Measurements from ENCODE around the gene OR2A1. TPM values are rescaled to one million over a fixed set of nuclear protein-coding genes. Genes with fewer than 3 reads are reported as not detected.
"Not testable (repeated sequence)": the region's sequence is repeated elsewhere in the genome, so short reads cannot be mapped to it uniquely, and the experiment has no call there.

Gene OR2A1, protein sequence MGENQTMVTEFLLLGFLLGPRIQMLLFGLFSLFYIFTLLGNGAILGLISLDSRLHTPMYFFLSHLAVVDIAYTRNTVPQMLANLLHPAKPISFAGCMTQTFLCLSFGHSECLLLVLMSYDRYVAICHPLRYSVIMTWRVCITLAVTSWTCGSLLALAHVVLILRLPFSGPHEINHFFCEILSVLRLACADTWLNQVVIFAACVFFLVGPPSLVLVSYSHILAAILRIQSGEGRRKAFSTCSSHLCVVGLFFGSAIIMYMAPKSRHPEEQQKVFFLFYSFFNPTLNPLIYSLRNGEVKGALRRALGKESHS
- 0.09 TPM for polyA plus RNA-seq (2013, experiment 1 of 2; ENCODE audit: insufficient read length)
- 0.21 TPM for polyA plus RNA-seq (2013, experiment 2 of 2; ENCODE audit: insufficient read length)

DNA sequence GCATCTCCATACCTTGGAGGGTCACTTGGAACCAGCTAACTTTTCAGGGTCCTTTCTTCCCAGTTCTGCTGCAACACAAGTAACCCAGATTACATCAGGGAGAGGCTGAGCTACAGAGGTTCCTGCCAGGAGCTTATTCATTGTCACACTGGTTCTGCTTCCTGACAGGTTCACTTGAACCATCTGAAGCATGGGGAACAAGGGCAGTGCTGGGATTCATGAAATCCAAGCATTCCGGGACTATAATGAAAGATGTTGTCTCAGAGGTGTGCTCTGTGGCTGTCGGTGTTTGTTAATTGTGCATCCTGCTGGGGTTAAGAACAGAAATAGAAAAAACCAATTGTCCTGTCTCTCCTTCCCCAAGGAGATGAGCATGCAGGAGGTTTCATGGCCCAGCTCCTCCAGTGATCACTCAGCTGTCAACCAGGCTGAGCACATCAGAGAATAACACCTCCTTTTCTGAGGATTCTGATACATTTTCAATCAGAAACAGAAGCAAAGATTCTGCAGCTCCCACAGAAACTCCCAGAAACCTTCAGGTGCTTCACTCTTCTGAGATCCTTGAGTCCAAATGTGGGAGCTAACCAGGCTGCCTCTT, at the start of gene OR2A1:
TSS of gene OR2A1 (plus strand) at position 548 of the 598 bp plus-strand sequence. CDS start 5,706 bp downstream, outside the sequence.
- not testable (repeated sequence) for DNase-seq

DNA sequence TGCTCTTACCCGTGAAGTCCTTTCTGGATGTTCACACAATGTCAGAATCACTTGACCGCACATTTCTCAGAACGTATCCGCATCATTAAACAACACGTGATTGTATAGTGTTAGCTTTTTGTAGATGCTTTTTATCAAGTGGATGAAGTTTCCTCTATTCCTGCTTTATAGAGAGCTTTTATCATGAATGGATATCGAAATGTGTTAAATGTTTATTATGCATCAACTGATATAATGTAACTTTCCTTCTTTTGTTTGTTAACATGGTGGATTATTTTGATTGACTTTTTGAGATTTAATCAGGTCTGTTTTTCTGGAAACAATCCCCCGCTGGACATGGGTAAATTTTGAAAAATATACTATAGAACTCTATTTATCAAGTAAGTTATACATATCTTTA, 47.5 kb upstream of the OR2A1 start, which contains the start of gene OR2A7:
TSS of gene OR2A7 (minus strand) at position 101 of the 400 bp plus-strand sequence. CDS start 5,164 bp downstream, outside the sequence.
- not testable (repeated sequence) for DNase-seq

DNA sequence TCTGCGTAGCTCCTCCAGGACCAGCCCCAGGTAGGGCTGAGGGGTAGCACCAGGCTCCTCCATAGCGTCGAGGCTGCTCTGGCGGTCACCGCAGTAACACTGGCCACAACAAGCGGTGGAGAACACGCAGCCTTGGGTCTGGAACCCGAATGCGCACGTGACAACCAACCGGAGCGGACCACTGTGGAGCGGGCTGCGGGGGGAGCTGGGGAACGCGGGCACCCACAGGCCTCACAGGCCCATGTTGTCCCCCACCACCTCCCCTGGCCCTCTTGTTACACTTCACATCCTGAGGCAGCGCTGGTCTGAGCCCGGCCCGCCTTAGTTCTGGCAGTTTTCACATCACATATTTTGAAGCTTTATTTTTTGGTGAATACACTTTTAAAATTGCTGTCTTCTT, 43.0 kb upstream of the OR2A1 start, which contains the start of gene CTAGE8:
TSS of gene CTAGE8 (minus strand) at position 101 of the 400 bp plus-strand sequence. CDS start at position 63, 38 bp downstream.
- not testable (repeated sequence) for DNase-seq

DNA sequence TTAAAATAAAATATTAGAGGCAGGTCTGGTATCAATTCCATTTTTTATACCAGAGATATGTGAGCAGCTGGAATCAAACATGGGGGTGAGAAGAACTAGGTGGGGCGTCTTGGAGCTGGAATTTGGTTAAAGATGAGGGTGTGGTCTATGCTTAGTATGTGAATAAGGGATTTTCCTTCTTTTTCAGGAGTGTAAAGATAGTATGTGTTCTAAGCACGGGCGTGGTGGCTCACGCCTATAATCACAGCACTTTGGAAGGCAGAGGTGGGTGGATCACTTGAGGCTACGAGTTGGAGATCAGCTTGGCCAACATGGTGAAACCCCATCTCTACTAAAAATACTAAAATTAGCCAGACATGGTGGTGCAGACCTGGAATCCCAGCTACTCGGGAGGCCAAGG, 36.9 kb upstream of the OR2A1 start:
- not testable (repeated sequence) for DNase-seq

DNA sequence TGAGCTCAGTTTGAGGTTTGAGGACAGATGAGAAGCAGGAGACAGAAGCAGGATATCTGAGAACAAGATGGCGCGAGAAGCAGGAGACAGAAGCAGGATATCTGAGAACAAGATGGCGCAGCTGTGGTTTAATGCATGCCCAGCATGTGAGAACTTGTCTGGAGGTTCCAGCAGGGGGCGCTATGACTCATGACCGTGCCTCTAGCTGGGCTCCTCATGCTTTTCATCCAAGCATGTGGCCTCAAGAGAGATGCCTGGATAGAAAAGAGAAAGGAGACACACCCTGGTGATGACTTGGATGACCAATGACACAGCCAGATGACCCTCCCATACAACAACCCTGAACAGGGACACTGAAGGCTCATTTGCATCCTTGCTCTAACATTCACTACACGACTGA, 32.2 kb upstream of the OR2A1 start:
- not testable (repeated sequence) for DNase-seq

DNA sequence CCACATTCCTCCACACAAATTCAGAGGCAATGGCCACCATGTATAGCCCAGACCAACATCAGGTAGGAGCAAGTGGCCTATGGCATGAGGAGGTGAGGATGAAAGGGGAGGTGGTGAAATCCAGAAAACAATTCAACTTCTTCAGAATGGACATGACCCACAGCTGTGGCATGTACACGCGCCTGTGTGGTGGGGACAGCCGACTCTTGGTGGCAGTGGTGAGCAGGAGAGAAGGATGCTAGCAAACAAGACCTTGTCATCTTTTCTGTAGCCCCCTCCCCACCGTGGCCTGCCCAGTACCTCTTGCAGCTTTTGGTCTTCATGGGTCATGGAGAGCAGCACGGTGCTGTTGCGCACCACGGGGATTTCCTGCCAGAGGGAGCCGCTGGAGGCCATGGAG, 30.2 kb upstream of the OR2A1 start:
- not testable (repeated sequence) for DNase-seq

DNA sequence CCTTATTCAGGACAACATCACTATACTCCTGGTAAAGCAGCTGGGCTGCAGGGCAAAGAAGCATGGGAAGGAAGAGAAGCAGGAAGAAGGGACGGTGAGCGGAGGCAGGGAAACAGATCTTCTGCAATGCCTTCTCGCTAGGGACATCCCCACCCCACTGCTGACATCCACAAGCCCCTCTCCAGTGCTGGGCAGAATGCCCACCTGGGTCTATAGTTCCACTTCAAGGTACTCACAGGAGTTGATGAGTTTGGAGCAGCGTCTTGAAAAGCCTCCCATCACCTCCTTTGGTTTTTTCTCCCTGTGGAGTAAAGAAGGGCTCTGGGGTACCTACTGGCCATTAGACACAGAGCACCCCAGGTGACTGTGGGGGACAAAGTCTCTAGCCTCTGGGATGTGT, 29.7 kb upstream of the OR2A1 start:
- DNase-seq = not testable (repeated sequence)

DNA sequence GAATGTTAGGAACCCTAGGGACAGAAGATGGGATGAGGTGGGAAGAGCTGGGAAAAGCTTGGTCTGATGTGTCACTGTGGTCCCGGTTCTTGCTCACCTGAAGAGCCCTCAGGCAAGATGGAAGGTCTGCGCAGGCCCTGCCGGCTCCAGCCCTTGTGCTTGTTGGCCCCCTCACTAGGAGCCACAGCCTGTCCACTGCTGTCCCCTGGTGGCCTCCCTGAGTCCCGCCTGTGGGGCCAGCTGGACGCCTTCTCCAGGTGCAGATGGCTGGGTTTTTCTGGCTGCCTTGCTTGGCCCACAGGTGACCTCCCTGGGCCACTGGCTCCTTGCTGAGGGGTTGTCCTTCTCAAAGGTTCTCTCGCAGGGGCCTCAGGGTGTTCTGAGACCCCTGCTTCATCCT, 28.5 kb upstream of the OR2A1 start:
- DNase-seq = not testable (repeated sequence)

DNA sequence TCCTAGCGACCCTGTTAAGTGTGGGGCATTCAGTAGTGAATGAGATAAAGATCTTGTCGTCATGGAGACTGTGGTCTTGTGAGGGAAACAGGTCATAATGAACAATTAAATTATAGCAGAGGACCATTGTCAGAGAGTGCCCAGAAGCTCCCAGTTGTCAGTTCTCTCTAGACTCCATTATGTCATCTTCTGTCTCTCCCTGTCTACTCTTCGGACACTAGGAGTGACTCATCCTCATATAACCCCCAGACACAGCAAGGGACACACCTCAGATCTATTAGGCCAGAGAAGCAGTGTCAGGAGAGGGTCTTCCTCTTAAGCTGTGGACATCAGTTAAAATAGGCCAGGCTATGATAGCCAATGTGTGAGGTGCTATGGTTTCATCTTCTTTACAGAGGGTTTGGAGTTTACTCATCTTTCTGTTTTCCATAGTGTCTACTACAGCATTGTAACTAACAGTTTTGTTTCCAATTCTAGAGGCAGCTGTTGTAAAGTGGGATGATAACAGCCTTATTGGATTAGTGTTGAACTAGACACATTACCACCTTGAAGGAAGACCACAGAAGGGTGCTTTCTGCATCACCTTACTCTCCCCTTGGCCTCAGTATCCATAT, 24.9 kb upstream of the OR2A1 start:
- DNase-seq = not testable (repeated sequence)

DNA sequence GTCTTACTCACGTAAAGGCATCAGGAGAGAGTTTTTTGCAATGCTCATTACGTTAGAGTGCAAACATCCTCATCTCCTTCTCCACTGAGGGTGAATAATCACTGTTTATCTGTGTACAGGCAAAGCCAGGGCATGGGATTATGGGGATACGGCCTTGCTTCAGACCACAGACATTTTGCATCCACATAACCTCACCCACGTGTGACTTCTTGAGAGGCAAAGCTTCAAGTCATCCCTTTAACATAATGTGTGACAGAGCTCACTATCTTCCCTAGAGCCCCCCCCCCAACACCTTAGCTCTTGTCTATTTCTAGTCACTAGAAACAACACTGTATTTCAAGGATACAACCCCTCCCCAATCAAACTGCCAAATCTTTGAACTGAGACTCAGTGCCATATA, 20.6 kb upstream of the OR2A1 start:
- not testable (repeated sequence) for DNase-seq

DNA sequence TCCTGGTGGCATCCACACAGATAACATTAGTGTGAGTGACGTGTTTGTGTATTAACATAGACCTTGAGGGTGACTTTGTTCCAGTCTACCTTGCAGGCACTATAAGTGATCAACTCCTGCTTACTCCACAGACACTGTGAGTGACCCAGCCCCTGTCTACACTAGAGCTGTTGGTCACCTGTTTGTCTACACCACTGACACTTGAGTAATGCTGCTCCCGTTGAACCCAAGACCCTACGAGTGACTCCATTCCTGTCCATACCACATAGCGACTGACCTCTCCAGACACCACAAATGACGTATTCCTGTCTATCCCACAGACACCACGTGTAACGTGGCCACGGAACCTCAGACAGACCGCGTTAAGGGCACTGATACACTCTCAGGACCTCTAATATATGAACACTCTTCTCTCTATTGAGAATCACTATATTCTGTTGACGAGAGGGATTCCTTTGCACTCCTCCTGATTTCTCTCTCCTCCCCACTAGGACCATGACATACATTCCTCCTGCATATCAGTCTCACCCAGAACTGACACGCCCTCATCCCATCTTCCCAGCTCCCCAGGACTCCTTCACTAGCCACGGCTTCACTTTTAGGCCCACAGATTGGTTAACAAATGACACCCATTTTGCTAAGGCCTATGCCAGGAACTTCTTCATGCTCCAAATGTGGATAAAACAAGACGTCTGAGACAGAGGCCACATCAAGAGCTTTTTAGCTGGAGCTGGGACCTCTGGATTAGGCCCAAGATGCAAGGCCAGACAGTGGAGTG, 19.6 kb upstream of the OR2A1 start:
- DNase-seq = not testable (repeated sequence)

DNA sequence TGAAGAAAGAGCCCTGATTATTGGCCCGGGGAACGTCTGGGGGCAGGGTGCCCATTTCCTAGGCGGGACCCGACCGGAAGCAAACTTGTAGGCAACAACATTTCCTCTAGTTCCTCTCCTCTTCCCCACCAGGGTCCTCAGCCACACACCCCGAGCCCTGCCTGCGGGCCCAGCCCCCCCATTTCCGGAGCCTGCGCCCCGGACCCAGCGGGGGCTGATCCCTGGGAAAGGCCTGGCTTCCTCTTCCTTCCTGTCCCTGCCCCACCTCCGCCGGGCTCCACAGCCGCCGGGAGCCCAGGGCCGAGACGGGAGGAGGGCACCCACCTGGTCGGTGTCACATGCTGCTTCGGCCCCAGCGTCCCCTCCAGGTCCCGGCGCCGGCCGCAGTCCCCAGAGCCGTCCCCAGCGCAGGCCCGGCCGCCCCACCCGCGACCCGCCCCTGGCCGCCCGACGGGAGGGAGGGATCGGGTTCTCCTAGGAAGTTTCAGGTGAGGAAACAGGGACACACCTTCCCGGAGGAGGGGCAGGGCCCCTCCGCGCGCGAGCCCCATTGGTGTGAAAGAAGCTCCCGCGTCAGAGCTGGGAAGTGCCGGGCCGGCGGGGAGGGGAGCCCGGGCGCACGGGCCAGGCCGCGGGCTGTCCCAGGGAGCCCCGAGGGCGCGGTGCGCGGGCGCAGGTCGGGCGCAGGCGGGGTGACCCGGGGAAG, 18.3 kb upstream of the OR2A1 start:
- DNase-seq = not testable (repeated sequence)

DNA sequence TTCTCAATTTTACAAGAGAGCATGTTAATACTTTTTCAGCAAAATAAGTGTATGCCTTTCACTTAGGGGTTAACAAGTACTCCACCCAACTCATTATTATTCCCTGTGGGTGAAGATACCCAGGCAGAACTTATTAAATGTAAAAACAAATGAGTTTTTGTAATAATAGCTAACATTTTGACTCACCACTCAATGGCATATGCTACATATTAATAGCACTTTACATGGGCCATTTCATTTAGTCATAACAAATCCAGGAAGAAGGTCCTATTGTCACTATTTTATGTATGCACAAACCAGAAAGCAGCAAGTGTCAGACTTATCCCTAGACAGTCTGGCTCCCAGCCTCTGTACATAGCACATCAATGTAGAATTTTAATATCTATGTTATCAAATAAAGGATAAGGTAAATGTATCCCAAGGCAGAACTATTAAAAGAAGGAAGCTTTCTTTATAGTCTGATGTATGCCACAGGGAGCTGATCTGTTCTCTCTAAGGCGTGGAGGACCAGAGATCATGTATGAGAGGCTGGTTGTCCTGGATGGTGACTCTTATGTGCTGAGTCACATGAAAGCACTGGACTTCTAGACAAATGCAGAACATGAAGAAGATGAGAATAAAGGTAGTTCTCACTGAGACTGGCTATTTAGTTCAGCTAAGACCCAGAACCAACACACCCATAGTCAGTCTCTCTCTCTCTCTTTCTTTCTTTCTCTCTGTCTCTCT, 9.5 kb upstream of the OR2A1 start:
- not testable (repeated sequence) for DNase-seq

DNA sequence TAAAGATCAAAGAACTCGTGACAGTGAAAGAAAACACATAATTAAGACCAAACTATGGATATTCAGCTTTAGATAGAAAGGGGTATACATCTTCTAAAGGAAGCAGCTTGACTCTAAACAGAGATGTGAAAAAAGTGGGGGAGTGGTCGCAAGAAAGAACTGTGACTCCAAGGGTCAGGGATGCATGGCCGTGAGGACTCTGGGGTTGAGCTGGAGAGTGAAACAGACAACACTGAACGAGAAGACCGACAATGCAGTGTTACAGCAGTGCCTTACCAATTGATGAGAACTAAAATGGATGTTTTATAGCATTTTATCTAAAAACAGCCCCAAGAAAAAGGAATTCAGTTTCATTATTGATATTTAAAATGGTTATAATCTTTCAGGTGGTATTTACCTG, 8.6 kb upstream of the OR2A1 start:
- not testable (repeated sequence) for DNase-seq

DNA sequence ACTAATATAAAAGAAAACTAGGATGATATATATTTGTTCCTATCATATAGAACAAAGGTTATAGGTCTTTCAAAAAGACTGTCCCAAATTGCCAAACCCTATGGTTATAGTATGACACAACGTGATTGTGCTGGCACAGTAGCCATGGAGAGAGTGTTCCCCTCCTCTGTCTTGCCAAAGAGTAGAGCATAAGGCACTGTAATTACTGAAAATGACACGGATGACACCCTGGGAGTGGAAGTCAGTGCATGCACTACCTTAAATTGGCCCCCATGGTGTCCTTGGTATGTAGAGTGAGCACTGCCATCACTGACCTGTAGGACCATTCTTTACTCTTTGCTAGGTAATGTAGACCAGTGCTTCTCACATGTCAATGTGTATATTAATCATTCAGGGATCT, 7.1 kb upstream of the OR2A1 start:
- not testable (repeated sequence) for DNase-seq

DNA sequence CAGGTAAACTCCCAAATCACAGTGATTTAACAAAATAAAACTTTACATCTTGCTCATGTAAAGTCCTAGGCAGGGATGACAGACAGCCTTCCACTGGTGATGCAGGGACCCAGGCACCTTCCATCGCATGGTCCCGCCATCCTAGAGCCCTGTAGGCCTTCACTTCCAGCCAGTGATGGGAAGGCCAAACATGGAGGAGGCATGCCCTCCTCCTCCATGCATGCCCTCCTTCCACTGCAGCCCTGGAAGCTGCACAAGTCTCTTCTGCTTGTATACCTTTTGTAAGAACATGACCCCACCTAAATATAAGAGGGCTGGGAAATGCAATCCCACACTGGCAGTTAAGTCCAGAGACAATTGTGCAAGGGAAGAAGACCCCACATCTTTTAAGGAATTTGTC, 2.5 kb upstream of the OR2A1 start:
- not testable (repeated sequence) for DNase-seq

DNA sequence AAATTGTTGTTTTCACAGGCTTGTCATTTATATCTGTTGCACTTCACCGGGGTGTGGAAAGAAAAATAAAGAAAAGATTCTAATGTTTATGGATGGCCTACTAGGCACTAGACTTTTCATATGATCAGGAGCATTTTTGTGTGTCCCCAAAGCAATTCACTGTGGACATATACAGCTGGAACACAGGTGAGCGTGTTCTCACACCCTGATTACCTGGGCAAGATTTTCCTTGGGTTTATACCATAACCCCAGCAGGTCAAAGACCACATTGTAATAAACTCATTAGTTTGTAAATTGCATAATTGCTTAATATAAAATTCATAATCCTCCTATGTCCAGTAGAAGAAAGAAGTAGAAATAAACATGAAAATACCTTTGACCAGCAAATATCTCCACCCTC, 1.0 kb upstream of the OR2A1 start:
- not testable (repeated sequence) for DNase-seq

DNA sequence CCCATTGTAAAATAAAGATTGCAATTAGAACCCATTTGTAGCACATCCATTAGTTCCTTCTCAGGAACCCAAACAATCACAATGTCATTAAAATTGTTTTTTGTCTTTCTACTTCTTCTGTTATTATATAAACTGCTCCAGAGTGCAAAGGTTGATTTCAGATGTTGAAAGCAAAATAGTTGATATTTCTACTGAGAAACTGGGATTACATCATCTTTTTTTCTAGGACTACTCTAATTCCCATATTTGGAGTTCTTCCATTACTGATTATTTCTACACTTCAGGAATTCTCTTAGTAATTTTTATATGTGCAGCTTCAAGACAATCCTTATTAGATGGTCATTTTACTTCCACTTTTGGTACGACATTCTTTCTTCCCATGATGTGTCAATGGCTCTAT, 5.3 kb downstream of the OR2A1 start:
- DNase-seq = not testable (repeated sequence)

DNA sequence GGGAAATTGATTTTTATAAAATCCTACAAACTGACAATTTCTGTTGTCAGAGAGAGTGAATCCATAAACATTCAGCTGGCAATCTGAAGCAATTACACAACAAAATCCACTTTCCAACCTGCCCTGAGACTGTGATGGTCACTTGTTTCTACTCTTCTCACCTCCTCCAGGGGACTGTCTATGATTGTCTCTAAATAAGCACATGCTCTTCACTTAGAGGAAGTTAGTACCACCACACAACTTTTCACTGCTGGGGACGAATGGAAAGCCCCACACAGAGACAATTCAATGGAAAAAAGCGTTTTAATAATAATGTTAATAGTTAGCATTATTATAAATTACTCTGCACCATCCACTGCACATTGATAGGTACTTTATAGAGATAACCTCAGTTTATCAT, 7.3 kb downstream of the OR2A1 start:
- not testable (repeated sequence) for DNase-seq

DNA sequence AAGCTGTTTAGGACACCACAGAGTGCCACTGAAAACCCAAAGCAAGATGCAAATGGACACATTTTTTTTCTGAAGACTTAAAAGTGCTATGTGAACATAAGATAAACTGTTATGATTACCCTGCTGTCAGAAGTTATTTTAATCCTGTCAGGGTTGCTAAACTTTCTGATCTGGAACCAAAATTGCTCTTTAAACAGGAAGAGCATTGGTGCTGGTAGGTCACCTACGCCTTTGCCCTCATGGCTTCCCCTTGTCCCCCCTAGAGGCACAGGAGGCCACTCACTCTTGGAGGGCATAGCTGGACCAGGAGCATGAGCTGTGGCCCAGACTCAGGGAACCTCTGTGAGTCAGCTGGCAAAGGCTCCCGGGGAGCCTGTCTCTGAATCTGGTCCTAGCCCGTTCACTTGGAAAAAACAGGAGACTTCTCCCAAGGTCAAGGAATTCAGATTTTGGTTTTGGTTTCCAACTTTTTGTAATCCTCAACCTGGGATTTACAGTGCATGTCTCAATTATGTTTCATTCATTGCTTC, 9.5 kb downstream of the OR2A1 start:
- not testable (repeated sequence) for DNase-seq

DNA sequence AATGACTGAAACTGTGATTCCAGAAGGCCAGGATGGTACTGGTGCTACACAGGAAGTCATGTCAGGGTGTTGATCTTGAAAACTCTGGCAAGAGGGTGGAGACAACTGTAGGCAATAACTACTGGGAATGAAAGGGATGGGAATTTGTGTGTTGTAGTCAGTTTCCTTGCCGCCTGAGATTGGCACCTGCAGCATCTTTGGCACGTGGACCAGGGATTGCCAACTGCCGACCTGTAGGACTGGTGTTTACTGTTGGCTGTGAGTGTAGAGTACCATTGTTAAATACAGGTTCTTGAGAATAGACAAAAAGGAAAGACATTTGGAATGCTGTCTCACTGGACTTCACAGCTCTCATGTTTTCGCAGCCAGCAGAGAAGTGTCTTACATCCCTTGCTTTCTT, 11.1 kb downstream of the OR2A1 start:
- not testable (repeated sequence) for DNase-seq
